ENCODE data around the gene SEMA3B.

GRCh38 chr3:50302095-50303012 lies 33.4 kb downstream of the SEMA3B start:
- TF ChIP-seq, protein P1, sequence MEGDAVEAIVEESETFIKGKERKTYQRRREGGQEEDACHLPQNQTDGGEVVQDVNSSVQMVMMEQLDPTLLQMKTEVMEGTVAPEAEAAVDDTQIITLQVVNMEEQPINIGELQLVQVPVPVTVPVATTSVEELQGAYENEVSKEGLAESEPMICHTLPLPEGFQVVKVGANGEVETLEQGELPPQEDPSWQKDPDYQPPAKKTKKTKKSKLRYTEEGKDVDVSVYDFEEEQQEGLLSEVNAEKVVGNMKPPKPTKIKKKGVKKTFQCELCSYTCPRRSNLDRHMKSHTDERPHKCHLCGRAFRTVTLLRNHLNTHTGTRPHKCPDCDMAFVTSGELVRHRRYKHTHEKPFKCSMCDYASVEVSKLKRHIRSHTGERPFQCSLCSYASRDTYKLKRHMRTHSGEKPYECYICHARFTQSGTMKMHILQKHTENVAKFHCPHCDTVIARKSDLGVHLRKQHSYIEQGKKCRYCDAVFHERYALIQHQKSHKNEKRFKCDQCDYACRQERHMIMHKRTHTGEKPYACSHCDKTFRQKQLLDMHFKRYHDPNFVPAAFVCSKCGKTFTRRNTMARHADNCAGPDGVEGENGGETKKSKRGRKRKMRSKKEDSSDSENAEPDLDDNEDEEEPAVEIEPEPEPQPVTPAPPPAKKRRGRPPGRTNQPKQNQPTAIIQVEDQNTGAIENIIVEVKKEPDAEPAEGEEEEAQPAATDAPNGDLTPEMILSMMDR (IDR thresholded peaks at IDR 0.05) = no peak
- no peak for TF ChIP-seq POLR2AphosphoS5 (IDR thresholded peaks at IDR 0.05)
- TF ChIP-seq POLR2A (IDR thresholded peaks at IDR 0.05) = no peak
